ENCODE data around the gene HLA-DQA1. TPM values are rescaled to one million over a fixed set of nuclear protein-coding genes. Genes with fewer than 3 reads are reported as not detected.

The HLA-DQA1 gene
- total RNA-seq, 1 donor: not detected

DNA sequence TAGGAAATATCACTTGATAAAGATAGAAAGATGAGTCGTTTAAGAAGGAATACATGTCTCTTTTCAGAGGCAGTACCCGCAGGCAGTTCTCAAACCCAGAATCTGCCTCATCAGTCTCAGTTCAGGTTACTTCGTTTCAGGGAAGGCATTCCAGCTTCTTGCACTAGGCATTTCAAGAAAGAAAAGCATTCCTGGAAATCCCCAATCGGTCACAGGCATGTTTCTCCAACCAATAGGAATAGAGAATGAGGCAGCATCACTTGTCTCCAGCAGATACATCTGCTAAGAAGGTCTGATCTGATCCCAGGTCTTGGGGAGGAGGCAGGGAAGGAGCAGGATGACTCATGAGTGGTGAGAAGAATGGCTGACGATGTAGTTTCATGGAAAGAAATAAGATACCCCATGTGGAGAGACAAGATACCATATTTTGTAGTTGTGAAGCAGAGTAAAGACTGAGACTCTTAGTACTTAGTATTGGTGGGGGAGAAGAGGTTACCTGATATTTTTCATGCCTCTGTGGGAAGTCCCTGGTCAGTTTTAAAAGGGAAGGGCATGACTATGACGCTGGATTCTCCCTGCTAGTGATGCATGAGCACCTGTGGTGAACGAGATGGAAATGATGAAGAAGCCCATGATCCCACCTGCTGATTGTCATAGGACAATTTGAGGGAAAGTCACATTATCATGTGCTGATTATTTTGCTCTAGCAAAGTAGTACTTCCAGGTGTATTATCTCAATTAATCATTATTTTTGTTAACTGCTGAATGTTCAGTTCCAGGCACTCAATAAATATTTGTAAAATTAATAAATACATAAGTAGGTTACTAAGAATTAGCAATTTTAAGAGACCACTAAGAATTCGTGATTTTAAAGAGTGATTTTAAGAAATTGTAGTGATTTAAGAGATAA lies 27.2 kb upstream of the HLA-DQA1 start:
- DNase-seq (ENCODE audit: low read depth): peak; percentile 95
- TF ChIP-seq, protein P1, sequence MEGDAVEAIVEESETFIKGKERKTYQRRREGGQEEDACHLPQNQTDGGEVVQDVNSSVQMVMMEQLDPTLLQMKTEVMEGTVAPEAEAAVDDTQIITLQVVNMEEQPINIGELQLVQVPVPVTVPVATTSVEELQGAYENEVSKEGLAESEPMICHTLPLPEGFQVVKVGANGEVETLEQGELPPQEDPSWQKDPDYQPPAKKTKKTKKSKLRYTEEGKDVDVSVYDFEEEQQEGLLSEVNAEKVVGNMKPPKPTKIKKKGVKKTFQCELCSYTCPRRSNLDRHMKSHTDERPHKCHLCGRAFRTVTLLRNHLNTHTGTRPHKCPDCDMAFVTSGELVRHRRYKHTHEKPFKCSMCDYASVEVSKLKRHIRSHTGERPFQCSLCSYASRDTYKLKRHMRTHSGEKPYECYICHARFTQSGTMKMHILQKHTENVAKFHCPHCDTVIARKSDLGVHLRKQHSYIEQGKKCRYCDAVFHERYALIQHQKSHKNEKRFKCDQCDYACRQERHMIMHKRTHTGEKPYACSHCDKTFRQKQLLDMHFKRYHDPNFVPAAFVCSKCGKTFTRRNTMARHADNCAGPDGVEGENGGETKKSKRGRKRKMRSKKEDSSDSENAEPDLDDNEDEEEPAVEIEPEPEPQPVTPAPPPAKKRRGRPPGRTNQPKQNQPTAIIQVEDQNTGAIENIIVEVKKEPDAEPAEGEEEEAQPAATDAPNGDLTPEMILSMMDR (IDR thresholded peaks at IDR 0.05; ENCODE audit: insufficient read depth, low read length): no peak
- H3K4me3 ChIP-seq (ENCODE audit: low read depth, low read length): no peak overlapping the region

DNA sequence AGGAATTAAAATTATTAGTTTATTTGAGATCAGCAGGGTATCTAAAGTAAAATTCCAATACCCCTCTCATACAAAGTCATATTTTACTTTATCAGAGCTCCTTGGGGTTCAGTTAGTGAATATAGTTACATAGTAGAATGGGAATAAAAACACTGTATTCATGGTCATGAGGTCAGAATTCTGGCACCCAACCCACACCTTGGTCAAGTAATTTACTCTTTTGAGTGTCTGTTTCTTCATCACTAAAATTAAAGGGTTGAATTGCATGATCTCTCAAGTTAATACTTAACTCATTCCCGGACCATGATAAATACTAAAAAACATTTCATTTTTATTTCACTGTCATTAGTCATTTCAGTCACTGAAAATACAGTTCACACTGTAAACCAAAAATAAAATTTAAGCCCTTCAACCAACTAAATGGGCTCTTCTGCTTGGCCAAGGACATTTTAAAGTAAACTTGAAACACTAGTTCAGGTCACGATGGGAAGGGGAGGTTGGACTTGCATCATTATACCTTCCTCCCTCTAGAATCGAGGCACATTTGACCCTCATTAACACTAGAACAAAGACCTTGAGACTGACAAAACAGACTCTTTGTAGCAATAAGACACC lies 26.4 kb upstream of the HLA-DQA1 start:
- no peak for DNase-seq (ENCODE audit: low read depth)
- H3K4me3 ChIP-seq (ENCODE audit: low read depth, low read length): no peak overlapping the region
- TF ChIP-seq, protein P1 (IDR thresholded peaks at IDR 0.05; ENCODE audit: insufficient read depth, low read length): no peak

DNA sequence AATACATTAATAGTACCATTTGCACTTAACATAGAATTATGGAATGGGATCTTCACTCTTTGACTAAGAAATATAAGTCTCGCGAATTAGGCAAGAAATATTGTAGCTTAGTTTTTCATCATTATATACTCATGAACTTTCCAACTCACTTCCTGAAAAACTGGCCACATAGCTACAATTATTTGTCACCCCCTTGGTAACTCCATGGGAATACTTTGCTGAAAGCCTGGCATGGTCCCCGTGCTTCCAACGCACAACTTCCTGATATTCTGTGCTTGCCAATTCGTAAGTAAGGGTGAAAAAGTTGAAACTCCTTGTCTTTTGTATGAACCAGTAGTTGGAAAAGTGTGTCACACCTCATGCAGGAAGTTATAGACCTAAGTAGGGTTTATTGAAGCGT lies 23.7 kb upstream of the HLA-DQA1 start:
- no peak overlapping the region for H3K4me3 ChIP-seq (ENCODE audit: low read depth, low read length)
- TF ChIP-seq, protein P1 (IDR thresholded peaks at IDR 0.05; ENCODE audit: insufficient read depth, low read length): no peak
- DNase-seq (ENCODE audit: low read depth): no peak

DNA sequence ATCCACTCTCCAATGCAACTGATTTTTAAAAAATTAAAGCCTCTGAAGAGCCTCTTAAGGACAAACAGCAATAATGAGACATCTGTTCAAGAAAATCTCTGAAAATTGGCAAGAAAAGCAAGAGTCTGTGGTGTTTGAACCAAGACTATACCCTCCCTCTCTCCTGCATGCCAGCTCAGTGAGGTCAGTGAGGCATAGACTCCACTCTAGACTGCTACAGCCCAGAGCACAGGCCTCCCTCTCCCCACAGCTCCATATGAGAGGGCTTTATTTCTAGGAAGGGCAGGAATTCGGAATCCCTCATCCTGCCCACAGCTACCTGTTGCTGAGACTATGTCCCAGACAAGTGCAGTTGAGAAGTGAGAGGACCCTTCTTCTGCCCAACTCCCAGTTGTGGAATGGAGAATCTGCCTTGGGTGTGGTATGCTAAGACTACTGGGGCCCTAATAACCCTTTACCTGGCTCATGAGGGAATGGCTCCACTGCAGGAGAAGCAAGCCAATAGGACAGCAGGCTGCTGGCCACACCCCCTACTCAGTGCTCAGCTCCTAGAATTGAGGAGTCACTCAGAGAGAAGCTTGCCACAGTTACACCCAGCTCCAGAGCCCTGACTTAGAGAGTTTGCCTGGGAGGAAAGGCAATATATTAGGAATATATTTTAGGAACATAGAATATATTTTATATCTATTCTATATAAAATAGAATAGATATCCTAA lies 22.7 kb upstream of the HLA-DQA1 start:
- TF ChIP-seq, protein P1 (IDR thresholded peaks at IDR 0.05; ENCODE audit: insufficient read depth, low read length): no peak
- no peak overlapping the region for H3K4me3 ChIP-seq (ENCODE audit: low read depth, low read length)
- no peak for DNase-seq (ENCODE audit: low read depth)

DNA sequence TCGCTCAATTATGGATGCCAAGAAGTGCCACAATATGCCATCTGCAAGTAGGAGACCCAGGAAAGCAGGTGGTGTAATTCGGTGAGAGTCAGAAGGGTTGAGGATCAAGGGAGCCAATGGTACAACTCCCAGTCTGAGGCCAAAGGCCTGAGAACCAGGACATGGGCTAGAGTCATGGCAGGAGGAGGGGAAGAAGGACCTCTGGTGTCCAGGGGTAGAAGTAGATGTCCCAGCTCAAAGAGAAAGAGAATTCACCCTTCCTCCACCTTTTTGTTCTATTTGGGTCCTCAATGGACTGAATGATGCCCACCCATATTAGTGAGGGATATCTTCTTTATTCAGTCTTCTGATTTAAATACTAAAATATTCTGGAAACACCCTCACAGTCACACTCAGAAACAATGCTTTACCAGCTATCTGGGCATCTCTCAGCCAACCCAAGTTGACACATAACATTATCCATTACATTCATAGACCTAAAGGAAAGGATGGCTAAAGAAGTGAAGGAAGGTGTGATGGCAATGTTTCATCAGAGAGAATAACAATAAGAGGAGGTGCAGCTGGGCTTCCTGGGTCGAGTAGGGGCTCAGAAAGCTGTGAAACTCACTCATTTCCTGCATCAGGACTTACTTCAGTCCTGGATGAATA lies 21.2 kb upstream of the HLA-DQA1 start:
- TF ChIP-seq, protein P1 (IDR thresholded peaks at IDR 0.05; ENCODE audit: insufficient read depth, low read length): no peak
- no peak for DNase-seq (ENCODE audit: low read depth)
- H3K4me3 ChIP-seq (ENCODE audit: low read depth, low read length): no peak overlapping the region

DNA sequence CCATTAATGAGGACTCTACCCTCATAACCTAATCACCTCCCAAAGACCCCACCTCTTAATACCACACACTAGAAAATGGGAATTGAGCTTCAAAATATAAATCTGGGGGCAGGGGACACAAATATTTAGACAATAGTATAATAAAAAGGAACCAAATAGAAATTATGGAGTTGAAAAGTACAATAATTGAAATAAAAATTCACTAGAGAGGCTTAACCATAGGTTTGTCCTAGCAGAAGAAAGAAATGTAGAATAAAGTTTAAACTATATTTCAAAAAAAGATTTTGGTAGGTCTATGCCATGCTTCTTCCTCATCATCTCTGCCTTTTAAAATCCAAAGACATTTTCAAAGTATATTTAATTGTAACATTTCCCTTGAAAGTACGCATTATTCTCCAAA lies 19.5 kb upstream of the HLA-DQA1 start:
- DNase-seq (ENCODE audit: low read depth): no peak
- TF ChIP-seq, protein P1 (IDR thresholded peaks at IDR 0.05; ENCODE audit: insufficient read depth, low read length): no peak
- no peak overlapping the region for H3K4me3 ChIP-seq (ENCODE audit: low read depth, low read length)
